ENCODE data around the gene MRPS14. TPM values are rescaled to one million over a fixed set of nuclear protein-coding genes. Genes with fewer than 3 reads are reported as not detected.
"Not testable (repeated sequence)": the region's sequence is repeated elsewhere in the genome, so short reads cannot be mapped to it uniquely, and the experiment has no call there.

The MRPS14 gene
- total RNA-seq, result 10 to 100 TPM; 34.5 to 34.6 TPM

GRCh38 chr1:175023043-175023921, at the start of gene MRPS14:
Gene MRPS14 (minus strand): TSS chr1:175023425. CDS start chr1:175023408, 17 bp downstream.
- Mint-ChIP-seq H3K9me3 (peaks cover 5% of the 10 kb centered on the region), H3K27ac (peak within 1 kb of the TSS; percentile 92), H3K36me3 (ENCODE audit: low read depth) (peaks cover 21% of the 10 kb centered on the region), H3K4me1 (peaks cover 31% of the 10 kb centered on the region), H3K27me3 (no peaks in the 10 kb centered on the region), H3K4me3 (peak within 1 kb of the TSS; percentile 89)
- ChIA-PET CTCF (interaction anchor here (0.6 to 2.1 kb wide), 8 partner anchors 8 to 207 kb away, joined by 3 to 12 read pairs (median 4); partner anchors contain the start of gene CACYBP), POLR2A (interaction anchor here (0.5 to 2.0 kb wide), 4 partner anchors 21 to 1257 kb away, joined by 3 to 8 read pairs (median 4); partner anchors contain the start of gene CACYBP)
- peak; percentile 99 for DNase-seq

DNA sequence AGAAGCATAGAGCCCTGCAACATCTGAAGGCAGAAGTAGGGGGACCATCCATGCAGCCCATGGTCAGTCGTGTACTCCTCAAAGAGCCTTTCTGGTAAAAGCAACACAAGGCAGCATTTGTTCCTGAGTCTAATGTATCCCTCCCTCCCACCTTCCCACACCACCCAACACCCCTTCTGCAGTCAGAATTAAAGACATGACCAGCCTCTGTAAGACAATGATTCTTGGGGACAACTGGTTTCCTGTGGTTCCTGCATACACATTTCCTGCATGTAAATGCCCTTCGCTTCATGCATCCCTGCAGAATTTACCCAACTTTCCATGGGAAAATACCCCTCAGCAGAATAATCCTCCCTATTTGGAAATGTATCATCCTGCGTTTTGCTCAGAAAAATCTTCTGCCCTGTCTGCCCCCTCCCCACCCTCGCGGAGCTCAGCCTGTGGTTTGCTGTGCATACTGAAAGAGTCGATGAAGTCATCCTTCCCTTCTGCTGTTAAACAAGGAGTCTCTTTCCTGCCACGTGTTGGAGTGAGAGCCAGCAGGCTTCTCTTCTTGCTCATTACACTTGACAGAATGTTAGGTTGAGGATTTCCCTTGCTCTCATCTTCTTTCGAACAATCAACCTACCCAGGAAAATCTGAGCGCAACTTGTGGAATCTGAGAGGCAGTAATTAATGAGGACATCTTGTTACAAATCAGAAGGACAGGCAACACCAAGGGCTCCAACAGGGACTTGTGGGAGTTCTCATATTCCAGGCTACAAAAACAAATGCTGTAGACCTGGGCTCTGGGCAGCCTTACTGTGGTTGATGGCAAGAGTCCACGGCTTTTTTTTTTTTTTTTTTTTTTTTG, 49.1 kb upstream of the MRPS14 start:
- CTCF ChIA-PET, result no interaction called here
- H3K27me3 Mint-ChIP-seq, result peaks cover 5% of the 10 kb centered on the region
- peak overlapping the region; percentile 51 for H3K4me3 Mint-ChIP-seq

GRCh38 chr1:175071276-175071943, 48.2 kb upstream of the MRPS14 start:
- Mint-ChIP-seq H3K4me3 (no peak overlapping the region), H3K27ac (no peak overlapping the region), H3K4me1 (peaks cover 19% of the 10 kb centered on the region), H3K9me3 (no peaks in the 10 kb centered on the region), H3K27me3 (peaks cover 9% of the 10 kb centered on the region), H3K36me3 (ENCODE audit: low read depth) (no peaks in the 10 kb centered on the region)
- POLR2A ChIA-PET, result no interaction called here
- no peak for DNase-seq
- CTCF ChIA-PET, result no interaction called here

More for the DNA sequence above, 49.1 kb upstream of the MRPS14 start:
- Mint-ChIP-seq H3K27ac (no peak overlapping the region), H3K36me3 (ENCODE audit: low read depth) (no peaks in the 10 kb centered on the region), H3K4me1 (peaks cover 19% of the 10 kb centered on the region), H3K9me3 (no peaks in the 10 kb centered on the region)
- POLR2A ChIA-PET, result no interaction called here
- peak; percentile 45 for DNase-seq

DNA sequence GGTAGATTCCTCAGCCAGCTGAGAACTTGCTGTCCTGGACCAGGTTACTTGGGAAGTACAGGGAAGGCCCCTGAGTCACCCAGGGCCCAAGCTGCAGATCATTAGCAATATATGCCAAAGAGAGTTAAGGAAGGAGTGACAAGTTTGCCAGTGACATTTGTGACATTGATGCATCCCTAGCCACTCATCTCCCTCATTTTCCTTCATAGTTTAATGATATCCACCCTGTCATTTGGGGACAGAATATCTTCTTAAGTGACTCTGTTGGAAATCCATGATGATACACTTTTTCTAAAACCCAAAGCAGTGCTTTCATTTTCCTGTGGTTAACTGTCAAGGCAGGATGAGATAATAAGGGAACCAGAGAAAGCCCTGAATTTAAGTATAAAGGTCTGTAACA, 47.6 kb upstream of the MRPS14 start:
- CTCF ChIA-PET, result no interaction called here
- Mint-ChIP-seq H3K4me1 (peaks cover 19% of the 10 kb centered on the region), H3K4me3 (no peak overlapping the region), H3K9me3 (no peaks in the 10 kb centered on the region), H3K27ac (no peak overlapping the region), H3K27me3 (peaks cover 13% of the 10 kb centered on the region), H3K36me3 (ENCODE audit: low read depth) (no peaks in the 10 kb centered on the region)
- DNase-seq, result no peak
- POLR2A ChIA-PET, result no interaction called here

GRCh38 chr1:175067362-175068106, 44.3 kb upstream of the MRPS14 start, which contains the start of gene TNN:
Gene TNN (plus strand): TSS chr1:175067833. CDS start chr1:175077419, 9,586 bp downstream.
- Mint-ChIP-seq H3K4me1 (peaks cover 14% of the 10 kb centered on the region), H3K27me3 (peaks cover 20% of the 10 kb centered on the region)

DNA sequence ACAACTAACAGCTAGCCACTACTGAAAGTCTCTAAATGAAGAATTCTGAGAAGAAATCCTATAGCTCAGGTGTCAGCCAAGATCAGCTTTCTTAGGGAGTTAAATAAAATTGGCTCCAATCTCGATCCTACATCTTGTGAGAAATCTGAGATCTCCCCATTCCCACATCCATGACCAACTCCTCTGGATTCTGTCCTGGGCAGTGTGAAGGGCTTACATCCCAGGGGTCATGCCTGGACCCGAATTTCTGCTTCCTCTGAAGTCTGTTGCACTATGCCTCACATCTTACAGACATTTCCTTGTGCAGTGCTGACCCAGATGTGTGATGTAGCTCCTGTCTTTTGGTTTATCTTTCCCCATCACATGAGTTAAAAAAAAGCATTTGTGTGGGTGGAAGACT, 39.6 kb upstream of the MRPS14 start:
- ChIA-PET CTCF (no interaction called here), POLR2A (no interaction called here)
- Mint-ChIP-seq H3K27ac (no peak overlapping the region), H3K4me1 (no peaks in the 10 kb centered on the region), H3K4me3 (no peak overlapping the region), H3K27me3 (peaks cover 17% of the 10 kb centered on the region), H3K36me3 (ENCODE audit: low read depth) (no peaks in the 10 kb centered on the region), H3K9me3 (no peaks in the 10 kb centered on the region)
- no peak for DNase-seq

More at GRCh38 chr1:175067362-175068106, 44.3 kb upstream of the MRPS14 start, which contains the start of gene TNN:
- H3K9me3 Mint-ChIP-seq, result no peaks in the 10 kb centered on the region
- no peak within 1 kb of the TSS for H3K4me3 Mint-ChIP-seq
- ChIA-PET CTCF (interaction anchor here (1.0 kb wide), 1 partner anchor 14 kb away, joined by 3 read pairs; no protein-coding TSS in a partner anchor), POLR2A (no interaction called here)
- no peak within 1 kb of the TSS for H3K27ac Mint-ChIP-seq
- no peaks in the 10 kb centered on the region for H3K36me3 Mint-ChIP-seq (ENCODE audit: low read depth)
- DNase-seq, result no peak

- DNase-seq, result no peak
- peaks cover 19% of the 10 kb centered on the region for H3K27me3 Mint-ChIP-seq
- H3K27ac Mint-ChIP-seq, result no peak overlapping the region
- CTCF ChIA-PET, result no interaction called here
- no peak overlapping the region for H3K4me3 Mint-ChIP-seq
- POLR2A ChIA-PET, result no interaction called here
- no peaks in the 10 kb centered on the region for H3K9me3 Mint-ChIP-seq
- H3K36me3 Mint-ChIP-seq (ENCODE audit: low read depth), result no peaks in the 10 kb centered on the region
- no peaks in the 10 kb centered on the region for H3K4me1 Mint-ChIP-seq
These were observed 39.1 kb upstream of the MRPS14 start for GRCh38 chr1:175062339-175062738.

- POLR2A ChIA-PET, result no interaction called here
- no peak overlapping the region for H3K4me3 Mint-ChIP-seq
These were observed 31.5 kb upstream of the MRPS14 start for GRCh38 chr1:175054736-175055135.

DNA sequence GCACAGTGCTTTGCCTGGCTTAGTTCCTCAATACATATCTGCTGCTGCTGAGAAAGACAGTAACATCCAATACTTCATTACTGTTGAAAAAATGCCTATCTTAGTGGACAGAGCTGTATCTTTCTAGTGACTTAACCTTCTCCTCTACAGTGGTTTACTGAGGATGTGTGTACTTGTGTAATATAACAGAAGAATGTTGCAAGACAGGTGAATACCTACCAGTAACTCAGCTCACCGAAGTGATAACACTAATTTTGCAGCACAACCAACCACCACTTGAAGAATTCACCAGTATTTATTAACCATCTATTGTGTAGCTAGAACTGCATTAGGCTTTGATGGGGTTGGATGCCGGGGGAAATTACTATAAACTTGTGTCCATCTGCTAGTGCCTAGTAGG, 27.8 kb upstream of the MRPS14 start:
- DNase-seq, result no peak
- peaks cover 42% of the 10 kb centered on the region for H3K27me3 Mint-ChIP-seq
- no peaks in the 10 kb centered on the region for H3K36me3 Mint-ChIP-seq (ENCODE audit: low read depth)
- H3K4me1 Mint-ChIP-seq, result no peaks in the 10 kb centered on the region
- no peak overlapping the region for H3K27ac Mint-ChIP-seq
- no peak overlapping the region for H3K4me3 Mint-ChIP-seq
- H3K9me3 Mint-ChIP-seq, result no peaks in the 10 kb centered on the region
- ChIA-PET POLR2A (no interaction called here), CTCF (no interaction called here)

More at GRCh38 chr1:175054736-175055135, 31.5 kb upstream of the MRPS14 start:
- Mint-ChIP-seq H3K36me3 (ENCODE audit: low read depth) (no peaks in the 10 kb centered on the region), H3K4me1 (no peaks in the 10 kb centered on the region), H3K27me3 (peaks cover 28% of the 10 kb centered on the region), H3K9me3 (no peaks in the 10 kb centered on the region), H3K27ac (no peak overlapping the region)
- no peak for DNase-seq
- CTCF ChIA-PET, result interaction anchor here (1.2 kb wide), 1 partner anchor 27 kb away, joined by 3 read pairs; no protein-coding TSS in a partner anchor

- Mint-ChIP-seq H3K4me3 (no peak overlapping the region), H3K4me1 (no peaks in the 10 kb centered on the region), H3K36me3 (ENCODE audit: low read depth) (no peaks in the 10 kb centered on the region), H3K9me3 (no peaks in the 10 kb centered on the region), H3K27ac (no peak overlapping the region), H3K27me3 (peaks cover 34% of the 10 kb centered on the region)
- ChIA-PET POLR2A (no interaction called here), CTCF (no interaction called here)
- no peak for DNase-seq
These were observed 22.3 kb upstream of the MRPS14 start for GRCh38 chr1:175045519-175045918.

DNA sequence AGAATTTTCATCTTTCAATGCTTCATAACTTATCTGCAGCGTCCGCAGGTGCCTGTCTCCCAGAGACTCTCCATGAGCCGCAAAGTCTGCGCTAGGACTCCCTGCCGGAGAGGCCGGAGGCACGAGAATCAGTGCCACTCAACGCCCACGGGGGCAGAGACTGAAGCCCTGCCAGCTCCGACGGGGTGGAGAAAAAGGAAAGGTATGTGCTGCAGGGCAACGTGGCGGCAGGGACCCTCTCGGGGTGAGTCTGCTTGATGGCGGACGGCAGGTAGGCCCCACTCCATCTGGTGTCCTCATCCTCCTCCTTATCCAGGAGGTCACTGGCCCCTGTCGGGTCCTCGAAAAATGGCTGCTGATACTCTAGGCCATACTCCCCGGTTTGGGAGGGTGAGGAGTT, 21.9 kb upstream of the MRPS14 start:
- peaks cover 30% of the 10 kb centered on the region for H3K27me3 Mint-ChIP-seq
- no peaks in the 10 kb centered on the region for H3K4me1 Mint-ChIP-seq
- no peak for DNase-seq
- H3K4me3 Mint-ChIP-seq, result no peak overlapping the region
- no peaks in the 10 kb centered on the region for H3K9me3 Mint-ChIP-seq
- ChIA-PET CTCF (no interaction called here), POLR2A (no interaction called here)
- no peaks in the 10 kb centered on the region for H3K36me3 Mint-ChIP-seq (ENCODE audit: low read depth)
- H3K27ac Mint-ChIP-seq, result no peak overlapping the region

GRCh38 chr1:175044591-175044990, 21.4 kb upstream of the MRPS14 start:
- H3K4me1 Mint-ChIP-seq; CTCF ChIA-PET; POLR2A ChIA-PET; H3K9me3 Mint-ChIP-seq; DNase-seq; H3K4me3 Mint-ChIP-seq; H3K36me3 Mint-ChIP-seq (ENCODE audit: low read depth); H3K27ac Mint-ChIP-seq: not testable (repeated sequence)
- H3K27me3 Mint-ChIP-seq, result peaks cover 28% of the 10 kb centered on the region

Data from activated CD4-positive, alpha-beta T cell treated with anti-CD3 and anti-CD28 coated beads, Interleukin-2, amount 10 ng/mL, durations not matched to agents 7 days and 5 days (primary cell).